ENCODE data around the gene MRPL36. TPM values are rescaled to one million over a fixed set of nuclear protein-coding genes. Genes with fewer than 3 reads are reported as not detected.
"Not testable (repeated sequence)": the region's sequence is repeated elsewhere in the genome, so short reads cannot be mapped to it uniquely, and the experiment has no call there.

MRPL36 gene
- total RNA-seq, 3 donors from 2014 or later: 33.5 to 46.2 (median 41.6) TPM

GRCh38 chr5:1818784-1819183 lies 19.1 kb upstream of the MRPL36 start:
- Histone ChIP-seq H3K9me3 (no peaks in the 10 kb centered on the region), H3K4me3 (no peak overlapping the region), H3K36me3 (no peaks in the 10 kb centered on the region), H3K27me3 (no peaks in the 10 kb centered on the region), H3K27ac (no peak overlapping the region), H3K4me1 (no peaks in the 10 kb centered on the region)
- intact Hi-C loops (cut with DNase I; ENCODE audit: low total_unique reads): no loop called here
- no peak for DNase-seq (ENCODE audit: low spot score in 2 of 2)
- TF ChIP-seq POLR2A (IDR thresholded peaks at IDR 0.05): no peak
- no peak for TF ChIP-seq CTCF (IDR thresholded peaks at IDR 0.05)
- no peak for TF ChIP-seq POLR2AphosphoS5 (IDR thresholded peaks at IDR 0.05)

DNA sequence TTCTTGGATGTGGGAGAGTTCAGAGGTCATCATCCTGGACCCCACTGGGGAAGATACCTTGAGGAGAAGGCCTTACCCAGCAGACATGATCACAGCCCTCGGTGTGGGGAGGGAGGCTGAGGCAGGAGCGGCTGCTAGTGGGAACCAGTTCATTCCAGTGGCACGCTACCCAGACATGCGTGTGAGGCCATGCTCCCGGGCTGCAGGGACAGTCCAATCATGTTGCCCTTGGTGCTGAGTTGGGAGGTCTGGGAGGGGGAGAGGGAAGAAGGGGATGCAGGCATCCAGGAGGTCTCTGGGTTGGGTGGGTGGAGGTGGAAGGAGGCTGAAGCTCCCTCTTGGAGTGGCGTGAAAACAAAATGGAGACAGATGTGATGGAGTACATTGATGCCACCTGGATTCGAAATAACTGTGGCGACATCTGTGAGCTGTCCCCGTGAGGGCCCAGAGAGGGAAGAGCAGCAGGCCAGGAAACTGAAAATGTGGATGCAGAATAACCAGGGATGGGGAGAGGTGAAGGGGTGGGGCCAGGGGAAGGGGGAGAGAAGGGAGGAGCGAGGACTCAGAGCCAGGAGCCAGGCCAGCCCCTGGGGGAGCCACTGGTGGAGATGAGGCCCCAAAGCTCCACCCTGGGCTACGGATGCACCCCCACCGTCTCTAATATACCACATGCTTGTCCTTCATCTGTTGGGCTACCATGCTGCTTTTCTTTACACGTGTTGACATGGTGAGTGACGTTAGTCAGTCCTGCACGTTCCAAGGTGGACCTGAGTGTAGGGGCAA lies 17.8 kb upstream of the MRPL36 start:
- no peak for DNase-seq (ENCODE audit: low spot score in 2 of 2)
- TF ChIP-seq POLR2AphosphoS5 (IDR thresholded peaks at IDR 0.05): no peak
- H3K36me3 ChIP-seq: no peaks in the 10 kb centered on the region
- H3K4me3 ChIP-seq: no peak overlapping the region
- H3K9me3 ChIP-seq: no peaks in the 10 kb centered on the region
- no peak overlapping the region for H3K27ac ChIP-seq
- intact Hi-C loops (cut with DNase I; ENCODE audit: low total_unique reads): no loop called here
- H3K27me3 ChIP-seq: no peaks in the 10 kb centered on the region
- no peaks in the 10 kb centered on the region for H3K4me1 ChIP-seq

- H3K4me3 ChIP-seq; intact Hi-C loops (cut with DNase I; ENCODE audit: low total_unique reads); H3K9me3 ChIP-seq; DNase-seq (ENCODE audit: low spot score in 2 of 2); H3K4me1 ChIP-seq; H3K27me3 ChIP-seq; H3K27ac ChIP-seq; H3K36me3 ChIP-seq: not testable (repeated sequence)
These were observed 17.0 kb upstream of the MRPL36 start for GRCh38 chr5:1816495-1817089.

- intact Hi-C loops (cut with DNase I; ENCODE audit: low total_unique reads): no loop called here
- no peak for TF ChIP-seq POLR2A (IDR thresholded peaks at IDR 0.05)
- TF ChIP-seq CTCF (IDR thresholded peaks at IDR 0.05): no peak
- TF ChIP-seq POLR2AphosphoS5 (IDR thresholded peaks at IDR 0.05): no peak
- Histone ChIP-seq H3K4me1 (no peaks in the 10 kb centered on the region), H3K27me3 (no peaks in the 10 kb centered on the region), H3K9me3 (no peaks in the 10 kb centered on the region), H3K27ac (no peak overlapping the region), H3K4me3 (no peak overlapping the region), H3K36me3 (no peaks in the 10 kb centered on the region)
- no peak for DNase-seq (ENCODE audit: low spot score in 2 of 2)
These were observed 16.2 kb upstream of the MRPL36 start for GRCh38 chr5:1815881-1816292.

DNA sequence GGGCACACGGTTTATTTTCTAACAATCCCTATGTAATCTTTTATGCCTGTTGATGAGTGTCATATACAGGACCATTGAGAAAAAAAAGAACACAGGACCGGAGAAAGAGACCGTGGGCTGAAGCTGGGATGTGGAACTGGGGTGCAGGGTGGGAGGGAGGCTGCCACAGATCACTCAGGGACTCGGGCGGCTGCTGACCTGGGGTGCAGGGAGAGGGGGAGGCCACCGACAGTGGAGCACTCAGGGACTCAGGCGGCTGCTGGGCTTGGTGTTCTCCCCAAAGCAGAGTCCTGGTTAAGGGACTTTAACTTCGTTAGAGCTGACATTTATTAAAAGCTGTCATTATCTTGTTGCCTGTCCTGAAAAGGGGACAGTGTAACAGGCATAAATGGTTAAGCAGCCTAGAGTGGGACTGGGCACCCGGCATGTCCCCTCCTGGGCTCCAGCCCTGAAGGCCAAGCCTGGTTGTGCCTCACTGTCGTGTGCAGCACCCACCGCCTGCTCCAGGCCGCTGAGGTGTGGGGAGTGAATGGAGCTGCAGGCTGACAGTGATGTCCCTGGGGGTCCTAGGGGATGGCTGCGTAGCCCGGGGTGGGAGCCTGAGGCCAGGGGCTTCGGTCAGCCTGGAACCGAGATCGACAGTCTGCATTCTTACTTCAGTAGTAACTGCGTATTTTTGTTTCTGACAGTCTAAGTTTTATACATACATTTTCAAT lies 15.6 kb upstream of the MRPL36 start:
- H3K27ac ChIP-seq: no peak overlapping the region
- TF ChIP-seq POLR2A (IDR thresholded peaks at IDR 0.05): no peak
- no peak for TF ChIP-seq POLR2AphosphoS5 (IDR thresholded peaks at IDR 0.05)
- TF ChIP-seq CTCF (IDR thresholded peaks at IDR 0.05): no peak
- intact Hi-C loops (cut with DNase I; ENCODE audit: low total_unique reads): no loop called here
- no peaks in the 10 kb centered on the region for H3K4me1 ChIP-seq
- H3K27me3 ChIP-seq: no peaks in the 10 kb centered on the region
- no peaks in the 10 kb centered on the region for H3K9me3 ChIP-seq
- no peak for DNase-seq (ENCODE audit: low spot score in 2 of 2)
- H3K36me3 ChIP-seq: no peaks in the 10 kb centered on the region
- H3K4me3 ChIP-seq: no peak overlapping the region

All from breast epithelium (tissue), 4 donors.